ENCODE results near the gene VPS25.

The VPS25 gene

DNA sequence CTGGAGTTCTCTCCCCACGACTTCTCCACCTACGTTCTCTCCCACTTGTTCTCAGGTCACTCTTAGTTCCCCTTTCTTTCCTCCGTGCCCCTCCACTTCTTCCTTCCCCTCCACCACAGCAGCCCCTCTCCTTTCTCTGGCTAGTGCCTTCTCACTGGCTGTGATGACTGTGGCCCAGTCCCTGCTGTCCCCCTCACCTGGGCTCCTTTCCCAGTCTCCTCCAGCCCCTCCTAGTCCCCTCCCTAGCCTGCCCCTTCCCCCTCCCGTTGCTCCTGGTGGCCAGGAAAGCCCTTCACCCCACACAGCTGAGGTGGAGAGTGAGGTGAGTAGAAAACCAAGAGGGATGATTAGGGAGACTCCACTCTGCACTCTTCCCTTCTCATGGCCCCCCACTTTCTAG, 21.8 kb downstream of the VPS25 start:
- Histone ChIP-seq H3K9me3 (ENCODE audit: control insufficient read depth in 1 of 2, low read length in 2 of 2) (no peaks in the 10 kb centered on the region), H3K27me3 (ENCODE audit: control insufficient read depth in 1 of 2, insufficient read depth in 2 of 2, low read length in 2 of 2) (no peaks in the 10 kb centered on the region), H3K4me3 (ENCODE audit: low read depth in 1 of 2, low read length in 2 of 2) (no peak overlapping the region), H3K9ac (ENCODE audit: low read depth in 1 of 2, low read length in 2 of 2) (peak overlapping the region in 1 of 2 donors; percentile 14), H3K36me3 (ENCODE audit: control insufficient read depth in 1 of 2, insufficient read depth in 2 of 2, low read length in 2 of 2) (peaks cover 7 to 10% of the 10 kb centered on the region in 2 donors), H3K4me1 (ENCODE audit: control insufficient read depth in 1 of 2, insufficient read depth in 2 of 2, low read length in 2 of 2) (peaks cover 20 to 29% of the 10 kb centered on the region in 2 donors), H3K27ac (ENCODE audit: low read depth, low read length) (no peak overlapping the region)

DNA sequence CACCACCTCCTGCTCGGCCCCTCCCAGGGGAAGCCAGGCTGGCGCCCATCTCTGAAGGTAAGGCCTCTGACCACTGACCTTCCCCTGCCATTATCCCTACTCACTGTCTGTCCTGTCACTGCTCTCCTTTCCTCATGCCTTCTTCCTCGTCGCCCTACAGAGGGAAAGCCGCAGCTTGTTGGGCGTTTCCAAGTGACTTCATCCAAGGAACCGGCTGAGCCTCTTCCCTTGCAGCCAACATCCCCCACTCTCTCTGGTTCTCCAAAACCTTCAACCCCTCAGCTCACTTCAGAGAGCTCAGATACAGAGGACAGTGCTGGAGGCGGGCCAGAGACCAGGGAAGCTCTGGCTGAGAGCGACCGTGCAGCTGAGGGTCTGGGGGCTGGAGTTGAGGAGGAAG, 22.2 kb downstream of the VPS25 start:
- Histone ChIP-seq H3K4me3 (ENCODE audit: low read depth in 1 of 2, low read length in 2 of 2) (no peak overlapping the region), H3K9me3 (ENCODE audit: control insufficient read depth in 1 of 2, low read length in 2 of 2) (no peaks in the 10 kb centered on the region), H3K9ac (ENCODE audit: low read depth in 1 of 2, low read length in 2 of 2) (peak overlapping the region in 1 of 2 donors; percentile 14), H3K27me3 (ENCODE audit: control insufficient read depth in 1 of 2, insufficient read depth in 2 of 2, low read length in 2 of 2) (no peaks in the 10 kb centered on the region), H3K27ac (ENCODE audit: low read depth, low read length) (no peak overlapping the region), H3K36me3 (ENCODE audit: control insufficient read depth in 1 of 2, insufficient read depth in 2 of 2, low read length in 2 of 2) (peaks cover 7 to 10% of the 10 kb centered on the region in 2 donors), H3K4me1 (ENCODE audit: control insufficient read depth in 1 of 2, insufficient read depth in 2 of 2, low read length in 2 of 2) (peaks cover 20 to 29% of the 10 kb centered on the region in 2 donors)

DNA sequence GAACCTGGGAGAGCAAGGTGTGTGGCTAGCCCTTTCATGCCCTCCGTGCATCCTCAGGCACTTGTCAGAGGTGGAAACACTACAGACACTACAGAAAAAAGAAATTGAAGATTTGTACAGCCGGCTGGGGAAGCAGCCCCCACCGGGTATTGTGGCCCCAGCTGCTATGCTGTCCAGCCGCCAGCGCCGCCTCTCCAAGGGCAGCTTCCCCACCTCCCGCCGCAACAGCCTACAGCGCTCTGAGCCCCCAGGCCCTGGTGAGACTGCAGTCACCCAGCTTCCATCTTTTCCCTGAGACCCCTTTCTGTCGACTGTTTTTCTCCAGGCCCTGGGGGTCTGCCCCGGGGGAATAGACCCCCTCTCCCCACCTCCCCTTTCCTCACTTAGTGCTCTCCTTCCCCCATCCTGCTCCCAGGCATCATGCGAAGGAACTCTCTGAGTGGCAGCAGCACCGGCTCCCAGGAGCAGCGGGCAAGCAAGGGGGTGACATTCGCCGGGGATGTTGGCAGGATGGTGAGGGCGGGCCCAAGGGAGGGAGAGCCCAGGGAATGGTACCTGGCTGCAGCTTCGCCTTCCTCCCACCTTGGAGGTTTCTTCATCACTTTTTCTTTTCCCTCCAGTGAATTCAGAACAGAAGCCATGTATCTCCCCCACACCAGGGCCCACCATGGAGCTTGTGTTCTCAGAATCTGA, 23.0 kb downstream of the VPS25 start:
- Histone ChIP-seq H3K9me3 (ENCODE audit: control insufficient read depth in 1 of 2, low read length in 2 of 2) (no peaks in the 10 kb centered on the region), H3K27me3 (ENCODE audit: control insufficient read depth in 1 of 2, insufficient read depth in 2 of 2, low read length in 2 of 2) (no peaks in the 10 kb centered on the region), H3K9ac (ENCODE audit: low read depth in 1 of 2, low read length in 2 of 2) (peak overlapping the region in 1 of 2 donors; percentile 98), H3K27ac (ENCODE audit: low read depth, low read length) (peak overlapping the region; percentile 71), H3K4me1 (ENCODE audit: control insufficient read depth in 1 of 2, insufficient read depth in 2 of 2, low read length in 2 of 2) (peaks cover 20 to 29% of the 10 kb centered on the region in 2 donors), H3K36me3 (ENCODE audit: control insufficient read depth in 1 of 2, insufficient read depth in 2 of 2, low read length in 2 of 2) (peaks cover 7 to 10% of the 10 kb centered on the region in 2 donors), H3K4me3 (ENCODE audit: low read depth in 1 of 2, low read length in 2 of 2) (peak overlapping the region; percentile 24 to 93)

DNA sequence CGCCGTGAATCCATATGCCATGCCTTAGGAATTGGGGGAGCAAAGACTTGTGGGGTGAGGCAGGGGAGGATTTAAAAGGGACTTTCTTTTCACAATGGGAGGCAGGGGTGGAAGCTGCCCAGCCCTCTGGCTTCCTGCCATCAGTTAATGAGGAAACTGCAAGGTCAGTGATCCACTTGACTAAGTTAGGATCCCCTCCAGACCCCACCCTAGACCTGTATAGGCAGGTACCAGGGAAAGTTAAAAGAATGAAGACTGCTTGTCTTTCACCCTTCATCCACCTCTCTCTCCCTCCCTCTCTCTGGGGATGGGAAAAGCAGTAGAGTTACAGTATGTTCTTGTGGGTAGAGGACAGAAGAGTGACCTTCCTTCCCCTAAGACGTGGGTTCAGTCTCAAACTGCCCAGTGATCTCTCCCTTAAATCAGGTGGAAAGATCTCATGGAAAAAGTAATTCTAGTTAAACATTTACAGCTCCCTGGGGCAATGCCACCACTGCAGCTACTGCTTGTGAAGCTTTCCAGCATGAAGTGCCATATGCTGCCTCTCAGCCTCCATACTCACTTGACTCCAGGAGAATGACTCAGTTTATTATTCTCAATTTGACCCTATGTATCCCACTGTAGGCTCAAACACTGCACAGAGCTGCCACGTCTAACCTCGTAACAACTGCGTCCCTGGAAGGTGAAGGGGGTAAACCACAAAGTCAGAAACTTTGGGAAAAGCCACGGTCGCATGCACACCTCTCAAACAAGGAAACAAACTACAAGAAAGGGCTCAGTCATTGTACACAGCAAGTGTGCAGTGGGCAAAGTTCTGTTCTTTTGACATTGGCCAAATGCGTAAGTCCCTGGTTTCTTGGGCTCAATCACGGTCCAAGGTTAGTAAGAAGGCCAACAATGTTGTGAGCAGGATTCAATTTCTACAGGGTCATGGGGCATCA, 24.1 kb downstream of the VPS25 start:
- peaks cover 20 to 29% of the 10 kb centered on the region in 2 donors for H3K4me1 ChIP-seq (ENCODE audit: control insufficient read depth in 1 of 2, insufficient read depth in 2 of 2, low read length in 2 of 2)
- H3K9me3 ChIP-seq (ENCODE audit: control insufficient read depth in 1 of 2, low read length in 2 of 2), result no peaks in the 10 kb centered on the region
- H3K9ac ChIP-seq (ENCODE audit: low read depth in 1 of 2, low read length in 2 of 2), result peak overlapping the region; percentile 87 to 98
- H3K27me3 ChIP-seq (ENCODE audit: control insufficient read depth in 1 of 2, insufficient read depth in 2 of 2, low read length in 2 of 2), result no peaks in the 10 kb centered on the region
- peak overlapping the region; percentile 93 to 95 for H3K4me3 ChIP-seq (ENCODE audit: low read depth in 1 of 2, low read length in 2 of 2)
- H3K36me3 ChIP-seq (ENCODE audit: control insufficient read depth in 1 of 2, insufficient read depth in 2 of 2, low read length in 2 of 2), result peaks cover 7 to 10% of the 10 kb centered on the region in 2 donors
- peak overlapping the region; percentile 72 for H3K27ac ChIP-seq (ENCODE audit: low read depth, low read length)

DNA sequence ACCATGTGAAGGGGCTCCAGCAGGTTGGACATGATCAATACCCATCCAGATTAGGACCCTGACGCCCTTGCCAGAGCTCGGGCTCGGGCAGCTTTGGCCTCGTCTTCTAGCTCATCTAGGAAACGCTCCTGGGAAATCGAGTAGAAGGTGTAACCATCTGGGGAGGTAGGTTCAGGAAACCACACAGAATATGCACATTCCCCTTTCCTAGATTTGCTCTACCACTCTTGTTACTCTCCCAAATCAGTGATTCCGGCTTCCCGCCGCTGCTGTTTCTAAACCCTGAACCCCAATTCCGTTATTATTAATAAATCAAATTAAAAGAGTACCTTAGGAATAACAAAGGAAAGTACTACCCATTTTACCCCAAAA, 24.7 kb downstream of the VPS25 start:
- H3K36me3 ChIP-seq (ENCODE audit: control insufficient read depth in 1 of 2, insufficient read depth in 2 of 2, low read length in 2 of 2), result peaks cover 7 to 10% of the 10 kb centered on the region in 2 donors
- peak overlapping the region; percentile 87 to 98 for H3K9ac ChIP-seq (ENCODE audit: low read depth in 1 of 2, low read length in 2 of 2)
- peaks cover 23 to 30% of the 10 kb centered on the region in 2 donors for H3K4me1 ChIP-seq (ENCODE audit: control insufficient read depth in 1 of 2, insufficient read depth in 2 of 2, low read length in 2 of 2)
- H3K9me3 ChIP-seq (ENCODE audit: control insufficient read depth in 1 of 2, low read length in 2 of 2), result no peaks in the 10 kb centered on the region
- H3K27me3 ChIP-seq (ENCODE audit: control insufficient read depth in 1 of 2, insufficient read depth in 2 of 2, low read length in 2 of 2), result no peaks in the 10 kb centered on the region
- peak overlapping the region; percentile 72 for H3K27ac ChIP-seq (ENCODE audit: low read depth, low read length)
- peak overlapping the region; percentile 93 to 95 for H3K4me3 ChIP-seq (ENCODE audit: low read depth in 1 of 2, low read length in 2 of 2)

DNA sequence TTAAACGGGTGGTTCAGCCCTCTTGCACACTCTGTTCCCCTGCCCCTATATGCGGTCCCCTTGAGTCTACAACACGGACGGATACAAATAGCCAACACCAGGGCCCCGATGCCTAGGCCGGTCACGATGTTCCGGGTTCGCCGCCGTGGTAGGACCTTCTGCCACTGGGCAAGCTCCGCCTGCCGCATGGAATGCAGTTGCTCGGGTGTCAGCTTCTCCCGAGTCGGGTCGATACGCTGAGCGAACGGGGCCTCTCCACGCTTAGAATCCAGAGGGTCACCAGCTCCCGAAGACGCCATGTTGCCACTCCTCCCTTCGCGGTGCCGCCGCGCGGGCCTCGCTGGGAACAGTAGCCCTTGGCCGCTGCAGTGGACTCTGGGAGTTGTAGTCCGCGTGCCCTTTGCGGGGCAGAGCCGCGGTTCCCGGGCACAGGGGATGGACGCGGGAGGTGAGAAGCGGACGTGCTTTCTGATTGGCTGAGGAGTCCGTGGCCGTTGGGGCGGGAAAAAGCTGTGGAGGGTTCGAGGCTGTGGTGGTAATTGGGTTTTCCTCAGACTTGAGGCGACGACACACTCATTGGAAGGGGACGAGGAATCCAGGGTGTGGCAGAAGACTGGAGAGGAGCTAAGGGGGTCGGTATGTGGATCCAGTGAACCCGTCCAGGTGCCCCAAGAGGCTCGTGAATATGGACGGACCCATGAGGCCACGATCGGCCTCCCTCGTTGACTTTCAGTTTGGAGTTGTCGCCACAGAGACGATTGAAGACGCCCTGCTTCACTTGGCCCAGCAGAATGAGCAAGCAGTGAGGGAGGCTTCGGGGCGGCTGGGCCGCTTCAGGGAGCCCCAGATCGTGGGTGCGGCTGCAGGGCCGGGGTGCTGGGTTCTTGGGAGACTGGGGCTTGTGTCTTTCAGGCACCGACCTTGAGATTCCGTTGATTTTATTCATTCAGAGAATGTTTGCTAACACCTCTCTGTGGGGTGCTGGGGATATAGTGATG, 25.4 kb downstream of the VPS25 start, which contains the start of the genes CNTD1 and COA3:
TSS of gene CNTD1 (plus strand) at position 479 of the 998 bp plus-strand sequence. CDS start at position 686, 207 bp downstream.
TSS of gene COA3 (minus strand) at position 322 of the 998 bp plus-strand sequence. CDS start at position 299, 23 bp downstream.
- H3K4me1 ChIP-seq (ENCODE audit: control insufficient read depth in 1 of 2, insufficient read depth in 2 of 2, low read length in 2 of 2), result peaks cover 26 to 34% of the 10 kb centered on the region in 2 donors
- peak within 1 kb of the TSS; percentile 72 for H3K27ac ChIP-seq (ENCODE audit: low read depth, low read length)
- H3K9ac ChIP-seq (ENCODE audit: low read depth in 1 of 2, low read length in 2 of 2), result peak within 1 kb of the TSS; percentile 87 to 98

DNA sequence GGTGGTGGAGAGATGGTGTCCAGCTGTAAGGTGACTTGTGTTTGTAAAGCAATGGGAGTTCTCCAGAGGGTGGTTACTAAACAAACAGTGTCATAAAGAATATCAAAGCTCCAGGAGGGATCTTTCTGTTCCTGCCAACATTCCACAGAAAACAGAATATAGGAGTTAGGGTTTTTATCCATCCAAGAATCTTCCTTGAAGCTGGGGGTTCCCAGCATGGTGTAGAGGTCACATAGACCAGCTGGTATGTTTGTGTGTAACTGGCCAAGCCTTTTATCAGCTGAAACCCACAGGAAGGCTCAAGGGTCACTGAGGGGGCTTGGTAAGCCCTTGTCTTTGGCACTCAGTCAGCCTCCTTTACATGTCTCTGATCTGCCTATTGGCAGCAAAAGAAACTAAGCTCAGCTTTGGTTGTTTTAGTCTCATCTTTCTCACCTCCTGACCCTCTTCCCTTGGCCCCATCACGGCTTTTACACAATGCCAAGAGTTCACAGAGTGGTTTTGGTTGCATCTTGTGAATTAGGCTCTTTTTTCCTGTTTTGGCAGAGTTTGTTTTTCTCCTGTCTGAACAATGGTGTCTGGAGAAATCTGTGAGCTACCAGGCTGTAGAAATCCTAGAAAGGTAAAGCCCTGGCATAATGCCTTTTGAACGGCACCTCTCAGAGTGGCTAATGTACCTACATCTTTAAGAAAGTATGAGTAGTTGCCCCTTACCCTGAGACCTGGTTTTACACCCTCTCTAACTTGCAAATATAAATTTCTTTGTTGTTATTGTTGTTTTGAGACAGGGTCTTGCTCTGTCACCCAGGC, 30.0 kb downstream of the VPS25 start:
- Histone ChIP-seq H3K9ac (ENCODE audit: low read depth in 1 of 2, low read length in 2 of 2) (no peak overlapping the region), H3K9me3 (ENCODE audit: control insufficient read depth in 1 of 2, low read length in 2 of 2) (no peaks in the 10 kb centered on the region), H3K4me3 (ENCODE audit: low read depth in 1 of 2, low read length in 2 of 2) (no peak overlapping the region), H3K27me3 (ENCODE audit: control insufficient read depth in 1 of 2, insufficient read depth in 2 of 2, low read length in 2 of 2) (no peaks in the 10 kb centered on the region), H3K27ac (ENCODE audit: low read depth, low read length) (no peak overlapping the region), H3K4me1 (ENCODE audit: control insufficient read depth in 1 of 2, insufficient read depth in 2 of 2, low read length in 2 of 2) (peaks cover 14 to 27% of the 10 kb centered on the region in 2 donors), H3K36me3 (ENCODE audit: control insufficient read depth in 1 of 2, insufficient read depth in 2 of 2, low read length in 2 of 2) (no peaks in the 10 kb centered on the region)

More for the DNA sequence above, 25.4 kb downstream of the VPS25 start, which contains the start of the genes CNTD1 and COA3:
- H3K36me3 ChIP-seq (ENCODE audit: control insufficient read depth in 1 of 2, insufficient read depth in 2 of 2, low read length in 2 of 2), result peaks cover 7 to 10% of the 10 kb centered on the region in 2 donors
- H3K4me3 ChIP-seq (ENCODE audit: low read depth in 1 of 2, low read length in 2 of 2), result peak within 1 kb of the TSS; percentile 93 to 95
- H3K9me3 ChIP-seq (ENCODE audit: control insufficient read depth in 1 of 2, low read length in 2 of 2), result no peaks in the 10 kb centered on the region
- H3K27me3 ChIP-seq (ENCODE audit: control insufficient read depth in 1 of 2, insufficient read depth in 2 of 2, low read length in 2 of 2), result no peaks in the 10 kb centered on the region

DNA sequence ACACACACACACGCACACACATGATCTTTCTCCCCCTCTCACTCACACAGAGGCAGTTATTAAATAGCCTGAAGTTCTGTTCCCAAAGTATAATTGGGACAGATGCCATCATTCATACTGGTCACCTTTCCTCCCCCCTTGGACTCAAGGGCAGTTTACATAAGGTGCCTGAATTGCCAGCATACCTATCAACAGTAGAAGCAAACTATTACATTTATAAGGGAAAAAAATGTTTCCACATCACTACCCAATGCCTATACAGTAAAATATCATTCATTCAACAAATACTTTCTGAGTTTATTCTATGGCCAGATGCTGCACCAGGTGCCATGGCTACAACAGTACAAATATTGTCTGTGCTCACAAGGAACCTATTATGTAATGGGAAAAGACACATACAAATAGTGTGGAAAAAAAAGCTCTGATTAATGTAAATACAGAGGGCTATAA, 31.7 kb downstream of the VPS25 start:
- Histone ChIP-seq H3K36me3 (ENCODE audit: control insufficient read depth in 1 of 2, insufficient read depth in 2 of 2, low read length in 2 of 2) (peaks cover 0 to 3% of the 10 kb centered on the region in 2 donors), H3K27ac (ENCODE audit: low read depth, low read length) (no peak overlapping the region), H3K4me1 (ENCODE audit: control insufficient read depth in 1 of 2, insufficient read depth in 2 of 2, low read length in 2 of 2) (peaks cover 14 to 27% of the 10 kb centered on the region in 2 donors), H3K9ac (ENCODE audit: low read depth in 1 of 2, low read length in 2 of 2) (no peak overlapping the region), H3K4me3 (ENCODE audit: low read depth in 1 of 2, low read length in 2 of 2) (no peak overlapping the region), H3K9me3 (ENCODE audit: control insufficient read depth in 1 of 2, low read length in 2 of 2) (no peaks in the 10 kb centered on the region), H3K27me3 (ENCODE audit: control insufficient read depth in 1 of 2, insufficient read depth in 2 of 2, low read length in 2 of 2) (no peaks in the 10 kb centered on the region)
